ENCODE data around the gene FAM210A. TPM values are rescaled to one million over a fixed set of nuclear protein-coding genes. Genes with fewer than 3 reads are reported as not detected.
A peak's percentile ranks its signal among the peaks of the same experiment; 100 is the strongest.

The FAM210A gene
- total and polyA plus RNA-seq, 8 donors = 1.4 to 35.0 (median 3.9) TPM

GRCh38 chr18:13643261-13643751, 83.1 kb downstream of the FAM210A start:
- no peak overlapping the region for H3K27ac ChIP-seq
- intact Hi-C loops (cut with DNase I; ENCODE audit: low total_unique reads) = no loop called here
- peaks cover 3 to 20% (median 17%) of the 10 kb centered on the region in 4 donors for H3K36me3 ChIP-seq
- peaks cover 0 to 22% (median 12%) of the 10 kb centered on the region in 3 donors for H3K27me3 ChIP-seq
- DNase-seq = no peak
- no peaks in the 10 kb centered on the region for H3K9me3 ChIP-seq
- peaks cover 0 to 16% (median 10%) of the 10 kb centered on the region in 4 donors for H3K4me1 ChIP-seq
- H3K4me3 ChIP-seq = no peak overlapping the region
- no peak for TF ChIP-seq POLR2A (IDR thresholded peaks at IDR 0.05)
- no peak for TF ChIP-seq EP300 (IDR thresholded peaks at IDR 0.05)
- TF ChIP-seq POLR2AphosphoS5 (IDR thresholded peaks at IDR 0.05) = no peak
- no peak for TF ChIP-seq CTCF (IDR thresholded peaks at IDR 0.05)
- WGBS, 5 donors = 78 to 87% (median 81%) methylated on average over 13 to 16 of the region's 16 CpGs

- Histone ChIP-seq H3K4me1 (peaks cover 0 to 16% (median 10%) of the 10 kb centered on the region in 4 donors), H3K36me3 (peaks cover 3 to 16% (median 14%) of the 10 kb centered on the region in 4 donors), H3K9me3 (no peaks in the 10 kb centered on the region), H3K27me3 (peaks cover 0 to 22% (median 12%) of the 10 kb centered on the region in 3 donors), H3K27ac (peak overlapping the region in 3 of 5 donors; percentile 72 to 74 (median 72)), H3K4me3 (peak overlapping the region in 2 of 4 donors; percentile 40 to 43)
- no peak for DNase-seq
- intact Hi-C loops (cut with DNase I; ENCODE audit: low total_unique reads) = no loop called here
- TF ChIP-seq POLR2AphosphoS5 (IDR thresholded peaks at IDR 0.05) (no peak), POLR2A (IDR thresholded peaks at IDR 0.05) (no peak), EP300 (IDR thresholded peaks at IDR 0.05) (no peak), CTCF (IDR thresholded peaks at IDR 0.05) (no peak)
- WGBS, 5 donors = 88 to 92% (median 91%) methylated on average over 15 of the region's 15 CpGs
Observed at GRCh38 chr18:13642440-13642827, 83.9 kb downstream of the FAM210A start.

- Histone ChIP-seq H3K27ac (peak overlapping the region; percentile 18 to 74 (median 72)), H3K27me3 (peaks cover 0 to 22% (median 12%) of the 10 kb centered on the region in 3 donors), H3K4me3 (peak overlapping the region; percentile 40 to 47 (median 44)), H3K9me3 (no peaks in the 10 kb centered on the region), H3K4me1 (peaks cover 0 to 16% (median 10%) of the 10 kb centered on the region in 4 donors), H3K36me3 (peaks cover 3 to 15% (median 12%) of the 10 kb centered on the region in 4 donors)
- TF ChIP-seq CTCF (IDR thresholded peaks at IDR 0.05) (no peak), POLR2AphosphoS5 (IDR thresholded peaks at IDR 0.05) (no peak), EP300 (IDR thresholded peaks at IDR 0.05) (no peak), POLR2A (IDR thresholded peaks at IDR 0.05) (no peak)
- 17 to 30% (median 25%) methylated on average over 57 to 84 of the region's 84 CpGs for WGBS, 5 donors
- intact Hi-C loops (cut with DNase I; ENCODE audit: low total_unique reads) = no loop called here
- peak in 1 of 2 donors; percentile 78 for DNase-seq
Observed at GRCh38 chr18:13641551-13642439, 84.6 kb downstream of the FAM210A start.

- Histone ChIP-seq H3K4me3 (no peak overlapping the region), H3K27me3 (peaks cover 0 to 22% (median 12%) of the 10 kb centered on the region in 3 donors), H3K27ac (no peak overlapping the region), H3K4me1 (peaks cover 0 to 16% (median 10%) of the 10 kb centered on the region in 4 donors), H3K36me3 (peaks cover 3 to 9% (median 6%) of the 10 kb centered on the region in 4 donors), H3K9me3 (no peaks in the 10 kb centered on the region)
- intact Hi-C loops (cut with DNase I; ENCODE audit: low total_unique reads) = no loop called here
- WGBS, 5 donors = 78 to 82% (median 81%) methylated on average over 9 to 10 of the region's 10 CpGs
- no peak for TF ChIP-seq POLR2A (IDR thresholded peaks at IDR 0.05)
- TF ChIP-seq POLR2AphosphoS5 (IDR thresholded peaks at IDR 0.05) = no peak
- TF ChIP-seq EP300 (IDR thresholded peaks at IDR 0.05) = no peak
- TF ChIP-seq CTCF (IDR thresholded peaks at IDR 0.05) = no peak
- DNase-seq = no peak
Observed at GRCh38 chr18:13640266-13640860, 86.0 kb downstream of the FAM210A start.

Data from stomach (tissue), 9 donors.